GM23248 (cell line): ENCODE data around the gene WDR72.

Source experiments
- EZH2 ChIP-seq: fragments of 200-600 bp; sonication (generic); IDR thresholded peaks from 2 replicates; pipeline ENCODE4 v1.6.1; 2018; ENCODE audit warnings: antibody characterized with exemption, mild to moderate bottlenecking; ENCODE audit not compliant: insufficient read depth, poor library complexity, severe bottlenecking
- EZH2phosphoT487 ChIP-seq: fragments of 200-600 bp; sonication (generic); IDR thresholded peaks from 2 replicates; pipeline ENCODE4 v1.6.1; 2018; ENCODE audit warnings: antibody characterized with exemption, moderate library complexity, mild to moderate bottlenecking, low read depth; ENCODE audit not compliant: insufficient read depth

DNA sequence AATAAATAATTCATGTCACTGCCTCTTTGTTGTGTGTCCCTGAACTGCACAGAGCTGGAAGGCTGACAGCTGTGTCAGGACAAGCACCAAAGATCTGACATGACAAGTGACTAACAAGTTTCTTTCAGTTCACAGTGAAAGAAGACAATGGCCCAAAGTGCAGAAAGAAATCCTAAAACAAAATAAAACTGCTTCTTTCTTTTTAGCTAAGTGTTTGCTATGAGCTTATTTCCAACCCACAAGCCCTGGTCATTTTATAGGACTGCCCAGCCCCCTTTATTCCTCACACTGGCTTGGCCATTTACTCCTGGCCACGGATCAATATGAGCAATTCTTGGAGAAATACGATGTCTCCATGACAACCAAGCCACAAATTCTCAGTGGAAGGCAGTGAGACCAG lies 238.5 kb downstream of the WDR72 start:
- TF ChIP-seq EZH2 (no peak), EZH2phosphoT487 (no peak)
